Endodermal cell (in vitro differentiated cells): Measurements from ENCODE around the gene SSU72. TPM values are rescaled to one million over a fixed set of nuclear protein-coding genes. Genes with fewer than 3 reads are reported as not detected.

Experiments used
- DNase-seq: peaks from one replicate; pipeline ENCODE4 v3.0.0-alpha.2; 2017
- H3K27ac ChIP-seq: 2 replicates; pipeline ENCODE4 v1.5.1; 2013; ENCODE audit warnings: mild to moderate bottlenecking, low read depth, low read length, moderate library complexity
- H3K27me3 ChIP-seq: 2 replicates; pipeline ENCODE4 v1.6.1; 2013; ENCODE audit warnings: mild to moderate bottlenecking, low read length, moderate library complexity; ENCODE audit not compliant: insufficient read depth, control insufficient read depth, poor library complexity, severe bottlenecking
- H3K36me3 ChIP-seq: 2 replicates; pipeline ENCODE4 v1.7.0; 2013; ENCODE audit warnings: mild to moderate bottlenecking, low read length, moderate library complexity; ENCODE audit not compliant: control insufficient read depth, insufficient read depth
- H3K4me1 ChIP-seq: one replicate; pipeline ENCODE4 v1.7.0; 2013; ENCODE audit warnings: low read length; ENCODE audit not compliant: control insufficient read depth, insufficient read depth
- H3K4me3 ChIP-seq: 2 replicates; pipeline ENCODE4 v1.5.1; 2013; ENCODE audit warnings: mild to moderate bottlenecking, low read length, moderate library complexity
- H3K9ac ChIP-seq: 2 replicates; pipeline ENCODE4 v1.6.1; 2013; ENCODE audit warnings: mild to moderate bottlenecking, low read length, moderate library complexity; ENCODE audit not compliant: poor library complexity, severe bottlenecking; ENCODE audit errors: extremely low read depth
- H3K9me3 ChIP-seq: 2 replicates; pipeline ENCODE4 v1.6.1; 2013; ENCODE audit warnings: mild to moderate bottlenecking, low read length, moderate library complexity; ENCODE audit not compliant: control insufficient read depth
- H3K27ac Mint-ChIP-seq: 2 replicates; pipeline ENCODE4 v1.8.0; 2020; ENCODE audit warnings: mixed read lengths
- H3K27me3 Mint-ChIP-seq: 2 replicates; pipeline ENCODE4 v1.8.0; 2021; ENCODE audit warnings: mild to moderate bottlenecking, mixed read lengths; ENCODE audit not compliant: insufficient read depth
- H3K36me3 Mint-ChIP-seq: 2 replicates; pipeline ENCODE4 v1.8.0; 2020; ENCODE audit warnings: low read depth, mixed read lengths
- H3K4me1 Mint-ChIP-seq: 2 replicates; pipeline ENCODE4 v1.8.0; 2020; ENCODE audit warnings: mixed read lengths
- H3K4me3 Mint-ChIP-seq: 2 replicates; pipeline ENCODE4 v1.8.0; 2020; ENCODE audit warnings: mild to moderate bottlenecking, moderate library complexity, mixed read lengths
- H3K9me3 Mint-ChIP-seq: 2 replicates; pipeline ENCODE4 v1.8.0; 2020; ENCODE audit warnings: mild to moderate bottlenecking, mixed read lengths
- WGBS, 2 experiments: methylation state at CpG; one replicate each; pipeline versions ENCODE4 v1.1.5 to v1.1.7; 2013; ENCODE audit warnings: missing lambda C conversion rate in 2 of 2, mixed read lengths in 1 of 2; ENCODE audit not compliant: insufficient coverage in 1 of 2, insufficient read length in 1 of 2; 5-methylcytosine and 5-hydroxymethylcytosine counted together
- total RNA-seq, 2 donors: library from RNA; stranded (reverse); fragmentation: NEBNext Ultra II Directional in 1 of 2; extraction: Animal tissue kit (Norgen Biotek cat#: 25700) in 1 of 2; gene quantifications; 2 replicates in 1 of 2; 3 replicates in 1 of 2; pipeline ENCODE4 v1.2.1, GENCODE V29; 2021
- TF ChIP-seq, protein P1 (sequence below): fragments of 200-600 bp; sonication (generic); conservative IDR thresholded peaks from 2 replicates; pipeline ENCODE4 v1.5.0; 2021; ENCODE audit warnings: antibody characterized with exemption, mild to moderate bottlenecking

Gene SSU72
- total RNA-seq, 2 donors from 2014 or later, result 133 to 138 TPM

DNA sequence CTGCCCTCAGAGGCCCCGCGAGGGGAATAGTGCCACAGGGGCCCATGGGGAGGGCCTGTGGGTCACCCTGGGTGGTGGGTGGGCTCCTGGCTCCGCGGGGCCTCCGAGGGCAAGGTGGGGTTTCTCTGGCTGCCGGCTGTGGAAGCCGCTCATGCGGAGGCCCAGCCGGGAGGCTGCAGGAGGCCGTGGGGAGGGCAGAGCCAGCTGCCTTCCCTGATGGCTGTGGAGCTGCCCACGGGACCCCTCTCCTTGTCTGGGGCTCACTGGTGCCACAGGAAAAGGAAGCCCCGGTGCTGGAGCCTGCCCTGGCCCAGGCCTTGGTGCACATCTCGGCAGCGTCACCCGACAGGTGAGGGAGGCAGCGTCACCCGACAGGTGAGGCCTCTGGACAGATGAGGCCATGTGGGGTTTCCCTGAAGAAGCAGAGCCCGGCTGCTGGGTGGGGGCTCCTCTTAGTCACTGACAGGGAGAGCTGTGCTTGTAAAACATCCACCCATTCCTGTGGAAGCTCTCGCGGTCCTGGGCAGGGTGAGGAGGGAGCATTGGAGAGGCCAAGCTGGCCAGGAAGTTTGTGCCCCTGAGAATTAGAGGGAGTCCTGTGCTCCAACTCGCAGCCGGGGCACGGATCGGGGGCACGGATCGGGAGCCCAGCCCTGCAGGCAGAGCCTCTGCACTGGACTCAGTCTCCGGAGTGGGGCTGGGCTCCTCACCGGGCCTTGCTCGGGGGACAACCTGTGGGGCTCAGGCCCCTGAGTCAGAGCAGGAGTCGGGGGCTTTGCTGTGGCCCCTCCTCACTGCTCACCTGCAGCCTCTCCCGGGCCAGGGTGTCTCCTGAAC lies 46.7 kb upstream of the SSU72 start:
- Mint-ChIP-seq H3K36me3 (peaks cover 10% of the 10 kb centered on the region), H3K9me3 (no peaks in the 10 kb centered on the region), H3K4me3 (no peak overlapping the region), H3K27me3 (no peaks in the 10 kb centered on the region), H3K27ac (no peak overlapping the region), H3K4me1 (no peaks in the 10 kb centered on the region)
- Histone ChIP-seq H3K27me3 (no peaks in the 10 kb centered on the region), H3K9me3 (no peaks in the 10 kb centered on the region), H3K27ac (no peak overlapping the region), H3K4me1 (peaks cover 8% of the 10 kb centered on the region), H3K4me3 (no peak overlapping the region), H3K9ac (no peak overlapping the region), H3K36me3 (peaks cover 18% of the 10 kb centered on the region)
- TF ChIP-seq, protein P1, sequence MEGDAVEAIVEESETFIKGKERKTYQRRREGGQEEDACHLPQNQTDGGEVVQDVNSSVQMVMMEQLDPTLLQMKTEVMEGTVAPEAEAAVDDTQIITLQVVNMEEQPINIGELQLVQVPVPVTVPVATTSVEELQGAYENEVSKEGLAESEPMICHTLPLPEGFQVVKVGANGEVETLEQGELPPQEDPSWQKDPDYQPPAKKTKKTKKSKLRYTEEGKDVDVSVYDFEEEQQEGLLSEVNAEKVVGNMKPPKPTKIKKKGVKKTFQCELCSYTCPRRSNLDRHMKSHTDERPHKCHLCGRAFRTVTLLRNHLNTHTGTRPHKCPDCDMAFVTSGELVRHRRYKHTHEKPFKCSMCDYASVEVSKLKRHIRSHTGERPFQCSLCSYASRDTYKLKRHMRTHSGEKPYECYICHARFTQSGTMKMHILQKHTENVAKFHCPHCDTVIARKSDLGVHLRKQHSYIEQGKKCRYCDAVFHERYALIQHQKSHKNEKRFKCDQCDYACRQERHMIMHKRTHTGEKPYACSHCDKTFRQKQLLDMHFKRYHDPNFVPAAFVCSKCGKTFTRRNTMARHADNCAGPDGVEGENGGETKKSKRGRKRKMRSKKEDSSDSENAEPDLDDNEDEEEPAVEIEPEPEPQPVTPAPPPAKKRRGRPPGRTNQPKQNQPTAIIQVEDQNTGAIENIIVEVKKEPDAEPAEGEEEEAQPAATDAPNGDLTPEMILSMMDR, result no peak
- 94 to 95% methylated on average over 12 to 31 of the region's 31 CpGs for WGBS, 2 experiments
- DNase-seq, result no peak

DNA sequence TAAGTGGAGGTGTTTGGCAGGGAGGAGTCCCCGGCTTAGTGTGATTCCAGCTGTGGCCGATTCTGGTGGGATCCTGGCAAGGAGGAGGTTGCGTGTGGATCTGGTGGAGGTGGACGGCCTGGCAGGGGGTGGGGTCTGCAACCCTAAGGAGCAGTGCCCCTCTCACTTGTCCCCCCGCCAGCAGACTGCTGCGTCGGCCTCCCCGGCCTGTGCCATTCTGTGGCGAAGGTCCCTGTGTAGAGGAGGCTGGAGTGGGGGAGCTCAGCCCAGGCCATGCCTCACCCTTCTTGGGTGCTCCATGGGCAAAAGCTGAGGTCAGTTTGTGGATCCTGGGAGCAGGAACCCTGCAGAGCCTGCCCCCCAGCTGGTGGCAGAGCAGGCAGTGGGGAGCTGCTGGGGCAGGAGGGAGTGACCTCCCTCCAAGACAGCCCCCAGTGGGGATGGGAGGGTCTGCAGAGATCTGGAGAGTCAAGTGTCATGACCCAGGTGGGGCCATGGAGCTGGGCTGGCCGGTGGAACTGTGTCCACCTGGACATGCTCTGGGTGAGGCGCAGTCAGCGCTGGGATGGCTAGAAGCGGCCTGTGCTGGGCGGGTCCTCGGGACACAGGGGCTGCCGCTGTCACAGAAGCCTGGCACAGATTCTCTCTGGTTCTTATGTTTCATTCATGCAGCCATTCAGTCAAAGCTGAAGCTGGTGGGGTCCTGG lies 45.9 kb upstream of the SSU72 start:
- DNase-seq, result no peak
- H3K9me3 ChIP-seq, result no peaks in the 10 kb centered on the region
- 93 to 94% methylated on average over 9 to 16 of the region's 16 CpGs for WGBS, 2 experiments
- H3K36me3 ChIP-seq, result peaks cover 18% of the 10 kb centered on the region
- Mint-ChIP-seq H3K4me1 (no peaks in the 10 kb centered on the region), H3K27me3 (no peaks in the 10 kb centered on the region), H3K4me3 (no peak overlapping the region), H3K9me3 (no peaks in the 10 kb centered on the region), H3K27ac (no peak overlapping the region), H3K36me3 (peaks cover 10% of the 10 kb centered on the region)
- no peak overlapping the region for H3K9ac ChIP-seq
- H3K27me3 ChIP-seq, result no peaks in the 10 kb centered on the region
- TF ChIP-seq, protein P1, result no peak
- peaks cover 8% of the 10 kb centered on the region for H3K4me1 ChIP-seq
- H3K4me3 ChIP-seq, result no peak overlapping the region
- no peak overlapping the region for H3K27ac ChIP-seq

DNA sequence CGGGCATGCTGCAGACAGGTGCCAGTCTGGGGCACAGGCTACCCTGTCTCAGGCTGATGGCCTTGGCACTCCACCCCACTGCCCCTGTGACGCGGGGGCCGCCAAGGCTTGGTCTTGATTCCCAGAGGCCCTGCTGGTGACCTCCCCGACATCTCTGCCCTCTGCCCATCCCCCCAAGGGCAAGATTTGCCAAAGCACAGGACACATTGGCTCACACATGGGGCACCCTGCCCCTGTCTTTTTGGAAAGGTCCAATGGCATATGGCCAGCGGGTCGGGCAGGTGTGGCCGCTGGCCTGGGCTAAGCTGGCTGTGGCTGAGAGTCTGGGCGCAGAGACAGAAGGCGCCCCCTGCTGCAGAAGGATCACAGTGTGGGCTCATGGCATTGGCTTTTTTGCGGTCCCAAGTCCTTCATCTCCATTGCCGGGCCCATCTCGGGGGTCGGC lies 45.3 kb upstream of the SSU72 start:
- H3K4me1 ChIP-seq, result peaks cover 8% of the 10 kb centered on the region
- peaks cover 18% of the 10 kb centered on the region for H3K36me3 ChIP-seq
- DNase-seq, result peak; percentile 90
- Mint-ChIP-seq H3K27me3 (no peaks in the 10 kb centered on the region), H3K4me3 (no peak overlapping the region), H3K27ac (no peak overlapping the region), H3K9me3 (no peaks in the 10 kb centered on the region), H3K4me1 (no peaks in the 10 kb centered on the region), H3K36me3 (peaks cover 10% of the 10 kb centered on the region)
- TF ChIP-seq, protein P1, result peak; percentile 74
- H3K27me3 ChIP-seq, result no peaks in the 10 kb centered on the region
- WGBS, 2 experiments, result 85 to 86% methylated on average over 5 to 14 of the region's 14 CpGs
- no peak overlapping the region for H3K4me3 ChIP-seq
- H3K9ac ChIP-seq, result no peak overlapping the region
- no peak overlapping the region for H3K27ac ChIP-seq
- H3K9me3 ChIP-seq, result no peaks in the 10 kb centered on the region
